Uterus (tissue), 4 donors: Measurements from ENCODE around the gene AAR2. TPM values are rescaled to one million over a fixed set of nuclear protein-coding genes. Genes with fewer than 3 reads are reported as not detected.
A peak's percentile ranks its signal among the peaks of the same experiment; 100 is the strongest.

ENCODE experiments used
- DNase-seq, 2 donors: peaks; one replicate each; pipeline ENCODE4 v3.0.0-alpha.2; 2019 to 2020
- H3K27ac ChIP-seq, 2 donors: fragments of 200-600 bp; sonication (generic); 1 replicate in 1 of 2; 2 replicates in 1 of 2; pipeline ENCODE4 v1.5.1; 2016 to 2018
- H3K27me3 ChIP-seq, 2 donors: fragments of 200-600 bp; sonication (generic); one replicate each; pipeline ENCODE4 v1.5.1; 2018 to 2019; ENCODE audit warnings: control low read depth in 1 of 2
- H3K36me3 ChIP-seq, 2 donors: fragments of 200-600 bp; sonication (generic); one replicate each; pipeline ENCODE4 v1.5.1; 2019; ENCODE audit warnings: control low read depth in 1 of 2
- H3K4me1 ChIP-seq, 2 donors: fragments of 200-600 bp; sonication (generic); one replicate each; pipeline ENCODE4 v1.5.1; 2018 to 2019; ENCODE audit warnings: control low read depth in 1 of 2
- H3K4me3 ChIP-seq, 2 donors: fragments of 200-600 bp; sonication (generic); 1 replicate in 1 of 2; 2 replicates in 1 of 2; pipeline ENCODE4 v1.5.1; 2018 to 2019; ENCODE audit warnings: mild to moderate bottlenecking in 1 of 2
- H3K9me3 ChIP-seq, 2 donors: fragments of 200-600 bp; sonication (generic); one replicate each; pipeline ENCODE4 v1.5.1; 2019; ENCODE audit warnings: control low read depth in 1 of 2
- CTCF ChIP-seq, 4 experiments: fragments of 200-600 bp in 2 of 4; fragments of 450-650 bp in 2 of 4; sonication (generic) in 2 of 4; IDR thresholded peaks; one replicate each; pipeline ENCODE4 v1.5.1; 2016 to 2019; ENCODE audit warnings: antibody characterized with exemption in 4 of 4, mild to moderate bottlenecking in 2 of 4, moderate library complexity in 1 of 4
- POLR2A ChIP-seq, 2 donors: fragments of 450-650 bp; IDR thresholded peaks; one replicate each; pipeline ENCODE4 v1.6.1; 2016; ENCODE audit warnings: antibody characterized with exemption in 2 of 2, mild to moderate bottlenecking in 1 of 2, moderate library complexity in 1 of 2
- intact Hi-C: fragments of 100-400 bp; cut with DNase I; formaldehyde crosslinking; loops from one replicate; pipeline ENCODE4 v1.15.1; 2023; ENCODE audit warnings: low total_unique reads
- total RNA-seq, 4 donors: library from RNA; depleted of rRNA in 3 of 4; stranded (reverse); fragments of >200 nt in 3 of 4; gene quantifications; one replicate each; pipeline versions ENCODE4 v1.1.0 to v1.2.4, GENCODE V29; 2014 to 2023
- donor health status: DM: yes; HTN: yes; CAD: no.

AAR2 gene
- total RNA-seq, 4 donors from 2014 or later, result 20.9 to 33.3 (median 25.2) TPM

DNA sequence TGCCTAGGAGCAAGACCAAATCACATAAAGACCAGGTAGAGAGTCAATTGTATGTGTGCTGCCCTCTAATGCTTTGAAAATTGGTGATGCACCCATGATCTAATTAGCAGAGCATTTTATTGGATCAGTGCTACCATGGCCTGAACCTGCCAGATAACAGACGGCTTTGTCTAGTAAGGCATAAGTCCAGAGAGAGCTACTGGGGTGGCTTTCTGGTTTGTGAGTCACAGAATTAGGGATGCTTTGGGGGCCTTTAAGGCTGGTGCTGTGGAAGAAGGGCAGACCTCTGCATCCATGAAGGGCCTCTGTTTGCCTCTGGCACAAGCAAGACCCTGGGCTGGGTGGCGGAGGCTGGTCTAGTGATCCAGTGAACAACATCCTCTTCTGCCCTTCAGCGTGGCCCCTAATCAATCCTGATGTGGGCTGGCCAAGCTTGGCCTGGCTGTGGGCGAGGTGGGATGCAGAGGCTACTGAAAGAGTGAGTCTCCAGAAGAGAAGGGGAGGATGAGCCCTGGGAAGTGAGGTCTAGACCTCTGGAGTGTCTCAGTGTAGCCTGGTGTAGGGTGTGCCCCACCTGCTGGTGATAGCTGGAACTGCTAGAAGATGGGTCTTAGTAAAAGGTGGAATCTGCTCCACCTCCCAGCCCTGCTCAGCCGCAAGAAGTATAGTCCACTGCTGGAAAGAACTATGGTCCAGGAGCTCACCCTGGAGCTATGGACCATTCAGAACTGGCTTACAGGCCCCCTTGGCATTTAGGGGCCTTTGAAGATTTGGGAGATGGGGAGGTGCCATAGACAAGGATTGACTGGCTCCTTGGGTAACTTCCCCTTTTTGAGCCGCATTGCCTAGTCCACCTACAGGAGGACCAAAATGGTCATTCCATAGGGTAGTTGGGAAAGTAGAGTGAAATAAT is 36.7 kb upstream of the AAR2 start:
- H3K9me3 ChIP-seq, result no peaks in the 10 kb centered on the region
- peak; percentile 73 to 81 for DNase-seq
- intact Hi-C loops, result no loop called here

DNA sequence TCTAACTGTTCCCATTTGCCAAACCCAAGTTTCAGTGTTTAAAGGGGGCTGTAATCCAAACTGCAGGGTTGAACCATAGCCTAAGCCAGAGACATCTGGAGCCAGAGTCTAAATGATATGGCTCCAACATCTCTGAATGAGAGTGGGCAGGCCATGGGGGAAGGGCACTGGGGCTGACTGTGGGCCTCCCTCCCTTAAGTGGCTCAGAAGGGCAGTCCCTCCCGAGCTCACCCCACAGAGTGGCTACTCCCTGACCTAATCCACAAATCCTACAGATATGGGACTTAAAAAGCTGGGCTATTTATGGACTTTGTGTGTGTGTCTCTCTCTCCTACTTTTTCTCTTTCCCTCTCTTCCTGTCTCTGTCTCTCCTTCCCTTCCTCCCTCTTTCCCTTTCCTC is 35.8 kb upstream of the AAR2 start:
- Histone ChIP-seq H3K4me1 (no peaks in the 10 kb centered on the region), H3K9me3 (no peaks in the 10 kb centered on the region), H3K27me3 (no peaks in the 10 kb centered on the region), H3K4me3 (no peak overlapping the region), H3K27ac (no peak overlapping the region), H3K36me3 (no peaks in the 10 kb centered on the region)
- TF ChIP-seq CTCF (IDR thresholded peaks at IDR 0.05), result no peak
- no peak for TF ChIP-seq POLR2A (IDR thresholded peaks at IDR 0.05)
- DNase-seq, result no peak
- intact Hi-C loops, result no loop called here

More for the DNA sequence above, 36.7 kb upstream of the AAR2 start:
- peak; percentile 72 to 87 (median 81) for TF ChIP-seq CTCF (IDR thresholded peaks at IDR 0.05)
- no peak for TF ChIP-seq POLR2A (IDR thresholded peaks at IDR 0.05)
- no peak overlapping the region for H3K27ac ChIP-seq
- H3K27me3 ChIP-seq, result no peaks in the 10 kb centered on the region
- H3K36me3 ChIP-seq, result no peaks in the 10 kb centered on the region
- H3K4me3 ChIP-seq, result no peak overlapping the region
- no peaks in the 10 kb centered on the region for H3K4me1 ChIP-seq

- Histone ChIP-seq H3K27ac (no peak overlapping the region), H3K27me3 (no peaks in the 10 kb centered on the region), H3K36me3 (no peaks in the 10 kb centered on the region), H3K4me3 (no peak overlapping the region), H3K9me3 (no peaks in the 10 kb centered on the region), H3K4me1 (no peaks in the 10 kb centered on the region)
- intact Hi-C loops, result no loop called here
- no peak for DNase-seq
- TF ChIP-seq POLR2A (IDR thresholded peaks at IDR 0.05) (no peak), CTCF (IDR thresholded peaks at IDR 0.05) (no peak)
Observed at GRCh38 chr20:36201198-36201597, 35.1 kb upstream of the AAR2 start.

DNA sequence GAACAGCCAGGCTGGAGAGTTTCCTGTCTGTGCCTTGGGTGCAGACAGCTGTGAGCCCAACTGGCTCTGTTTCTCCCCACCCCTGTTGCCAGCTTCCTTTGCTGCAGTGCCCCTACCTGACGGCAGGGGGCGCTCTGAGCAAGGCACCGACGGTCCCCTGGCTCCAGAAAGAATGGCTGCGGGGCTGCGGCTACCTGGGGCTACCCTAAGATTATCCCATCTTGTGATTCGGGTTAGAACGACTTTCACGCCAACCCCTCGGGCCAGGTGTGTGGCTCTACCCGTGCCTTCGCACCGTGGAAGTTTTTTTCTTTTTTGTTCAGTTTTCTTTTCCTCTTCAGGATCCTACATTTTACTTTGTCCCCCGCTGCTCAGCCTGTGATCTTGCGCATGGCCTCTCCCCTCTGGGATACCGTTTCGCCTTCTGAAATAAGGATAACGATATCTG is 33.4 kb upstream of the AAR2 start:
- H3K27ac ChIP-seq, result no peak overlapping the region
- intact Hi-C loops, result no loop called here
- no peak overlapping the region for H3K4me3 ChIP-seq
- no peaks in the 10 kb centered on the region for H3K9me3 ChIP-seq
- TF ChIP-seq POLR2A (IDR thresholded peaks at IDR 0.05) (no peak), CTCF (IDR thresholded peaks at IDR 0.05) (peak; percentile 78 to 88 (median 86))
- H3K27me3 ChIP-seq, result no peaks in the 10 kb centered on the region
- H3K4me1 ChIP-seq, result no peaks in the 10 kb centered on the region
- DNase-seq, result peak; percentile 53 to 66
- H3K36me3 ChIP-seq, result no peaks in the 10 kb centered on the region

DNA sequence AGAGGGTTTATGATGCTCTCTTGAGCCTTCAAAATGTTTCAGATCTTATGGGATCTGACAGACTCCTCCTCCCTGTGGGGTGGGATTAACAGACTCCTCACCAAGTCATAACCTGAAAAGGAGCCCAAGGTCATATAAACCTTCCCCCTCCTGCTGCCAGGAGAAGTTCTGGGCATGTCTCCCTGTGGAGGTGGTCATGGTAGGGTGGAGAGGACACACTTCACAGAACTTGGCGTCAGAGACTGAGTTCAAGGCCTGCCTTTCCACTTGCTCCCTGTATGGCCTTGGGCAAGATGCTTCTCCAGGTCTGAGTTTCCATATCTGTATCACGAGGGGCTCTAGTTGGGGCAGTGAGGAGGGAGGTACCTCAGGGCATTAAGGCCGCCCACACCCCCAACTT is 32.4 kb upstream of the AAR2 start:
- H3K36me3 ChIP-seq, result no peaks in the 10 kb centered on the region
- DNase-seq, result no peak
- intact Hi-C loops, result no loop called here

More for the DNA sequence above, 32.4 kb upstream of the AAR2 start:
- TF ChIP-seq CTCF (IDR thresholded peaks at IDR 0.05), result no peak
- TF ChIP-seq POLR2A (IDR thresholded peaks at IDR 0.05), result no peak
- Histone ChIP-seq H3K9me3 (no peaks in the 10 kb centered on the region), H3K27ac (no peak overlapping the region), H3K4me1 (no peaks in the 10 kb centered on the region), H3K4me3 (no peak overlapping the region), H3K27me3 (no peaks in the 10 kb centered on the region)
